Trophoblast cell (in vitro differentiated cells and primary cell): Measurements from ENCODE around the gene FTO.

Experiments used
- DNase-seq, 2 donors: peaks; one replicate each; pipeline ENCODE4 v3.0.0-alpha.2; 2016
- H2AFZ ChIP-seq: 2 replicates; pipeline ENCODE4 v1.6.1; 2013; ENCODE audit warnings: low read length, moderate library complexity, mild to moderate bottlenecking; ENCODE audit not compliant: insufficient read depth, poor library complexity
- H2AK5ac ChIP-seq: 2 replicates; pipeline ENCODE4 v1.6.1; 2013; ENCODE audit warnings: mild to moderate bottlenecking, low read length
- H2BK120ac ChIP-seq: 2 replicates; pipeline ENCODE4 v1.6.1; 2013; ENCODE audit warnings: low read length, mild to moderate bottlenecking, moderate library complexity; ENCODE audit not compliant: insufficient read depth, poor library complexity
- H2BK12ac ChIP-seq: 2 replicates; pipeline ENCODE4 v1.6.1; 2013; ENCODE audit warnings: mild to moderate bottlenecking, low read length, moderate library complexity
- H2BK5ac ChIP-seq: 2 replicates; pipeline ENCODE4 v1.6.1; 2013; ENCODE audit warnings: low read length, low read depth, moderate library complexity, mild to moderate bottlenecking; ENCODE audit not compliant: poor library complexity
- H3K14ac ChIP-seq: 2 replicates; pipeline ENCODE4 v1.6.1; 2013; ENCODE audit warnings: mild to moderate bottlenecking, low read length
- H3K18ac ChIP-seq: 2 replicates; pipeline ENCODE4 v1.6.1; 2013; ENCODE audit warnings: mild to moderate bottlenecking, low read length
- H3K23ac ChIP-seq: 2 replicates; pipeline ENCODE4 v1.6.1; 2013; ENCODE audit warnings: low read length
- H3K27ac ChIP-seq: 2 replicates; pipeline ENCODE4 v1.5.1; 2013; ENCODE audit warnings: low read depth, mild to moderate bottlenecking, inconsistent platforms, low read length, moderate library complexity
- H3K27me3 ChIP-seq: 2 replicates; pipeline ENCODE4 v1.6.1; 2013; ENCODE audit warnings: inconsistent platforms, mild to moderate bottlenecking, low read length, moderate library complexity; ENCODE audit not compliant: insufficient read depth
- H3K36me3 ChIP-seq, 2 experiments: 1 replicate in 1 of 2; 2 replicates in 1 of 2; pipeline ENCODE4 v1.6.1; 2013; ENCODE audit warnings: low read length in 2 of 2, mild to moderate bottlenecking in 2 of 2, moderate library complexity in 1 of 2; ENCODE audit not compliant: insufficient read depth in 2 of 2, control insufficient read depth in 1 of 2
- H3K4ac ChIP-seq: 2 replicates; pipeline ENCODE4 v1.6.1; 2013; ENCODE audit warnings: low read depth, mild to moderate bottlenecking, low read length, moderate library complexity
- H3K4me1 ChIP-seq, 2 experiments: 1 replicate in 1 of 2; 2 replicates in 1 of 2; pipeline ENCODE4 v1.6.1; 2013; ENCODE audit warnings: low read length in 2 of 2, mild to moderate bottlenecking in 2 of 2, moderate library complexity in 1 of 2; ENCODE audit not compliant: insufficient read depth in 2 of 2, control insufficient read depth in 1 of 2
- H3K4me2 ChIP-seq: 2 replicates; pipeline ENCODE4 v1.6.1; 2013; ENCODE audit warnings: inconsistent platforms, mild to moderate bottlenecking, low read length, moderate library complexity
- H3K4me3 ChIP-seq: 2 replicates; pipeline ENCODE4 v1.5.1; 2013; ENCODE audit warnings: mild to moderate bottlenecking, low read depth, low read length, inconsistent platforms
- H3K79me1 ChIP-seq: one replicate; pipeline ENCODE4 v1.6.1; 2013; ENCODE audit warnings: low read length
- H3K79me2 ChIP-seq: 2 replicates; pipeline ENCODE4 v1.6.1; 2013; ENCODE audit warnings: low read length, mild to moderate bottlenecking; ENCODE audit not compliant: control insufficient read depth, insufficient read depth, poor library complexity
- H3K9ac ChIP-seq: 2 replicates; pipeline ENCODE4 v1.6.1; 2013; ENCODE audit warnings: mild to moderate bottlenecking, low read length
- H3K9me3 ChIP-seq: 2 replicates; pipeline ENCODE4 v1.6.1; 2013; ENCODE audit warnings: low read depth, mild to moderate bottlenecking, control low read depth, inconsistent platforms, low read length; ENCODE audit not compliant: insufficient read depth
- H4K12ac ChIP-seq: 2 replicates; pipeline ENCODE4 v1.6.1; 2013; ENCODE audit warnings: low read depth, mild to moderate bottlenecking, low read length, moderate library complexity
- H4K8ac ChIP-seq: 2 replicates; pipeline ENCODE4 v1.6.1; 2013; ENCODE audit warnings: low read depth, mild to moderate bottlenecking, low read length, moderate library complexity
- H4K91ac ChIP-seq: one replicate; pipeline ENCODE4 v1.6.1; 2013; ENCODE audit warnings: low read depth, mild to moderate bottlenecking, low read length, moderate library complexity
- WGBS: extraction: QIAGEN DNeasy Blood & Tissue Kit; methylation state at CpG from one replicate; pipeline ENCODE4 v1.1.7; 2013; ENCODE audit warnings: missing lambda C conversion rate; ENCODE audit not compliant: insufficient read length, insufficient coverage; ENCODE audit errors: extremely low coverage; 5-methylcytosine and 5-hydroxymethylcytosine counted together

Gene FTO

DNA sequence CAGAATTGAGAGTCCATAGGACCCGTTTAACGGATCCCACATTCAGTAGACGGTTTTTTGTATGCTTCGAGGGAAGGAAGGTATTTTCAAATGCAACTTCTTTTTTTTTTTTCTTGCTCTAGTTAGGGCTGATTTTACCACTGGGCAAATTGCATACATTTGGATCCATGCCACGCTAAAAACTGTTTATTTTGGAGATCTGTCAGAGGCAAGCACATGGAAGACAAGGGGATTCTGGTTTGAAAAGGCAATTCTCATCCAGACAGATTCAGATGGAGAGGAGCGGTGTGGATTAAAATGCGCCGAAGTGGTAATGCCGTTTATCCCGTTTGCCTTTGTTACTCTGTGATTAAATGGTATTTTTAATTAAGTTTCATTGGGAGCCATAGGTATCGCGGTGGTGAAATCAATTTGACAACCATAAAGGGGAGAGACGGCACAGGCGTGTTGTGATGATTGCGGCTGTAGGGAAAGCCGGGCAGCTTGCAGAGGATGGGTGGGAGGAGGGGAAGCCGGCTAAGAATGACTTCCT, 412.2 kb downstream of the FTO start:
- no peak overlapping the region for H2AFZ ChIP-seq
- H3K79me2 ChIP-seq: no peaks in the 10 kb centered on the region
- peaks cover 0 to 2% of the 10 kb centered on the region in 2 experiments for H3K36me3 ChIP-seq

DNA sequence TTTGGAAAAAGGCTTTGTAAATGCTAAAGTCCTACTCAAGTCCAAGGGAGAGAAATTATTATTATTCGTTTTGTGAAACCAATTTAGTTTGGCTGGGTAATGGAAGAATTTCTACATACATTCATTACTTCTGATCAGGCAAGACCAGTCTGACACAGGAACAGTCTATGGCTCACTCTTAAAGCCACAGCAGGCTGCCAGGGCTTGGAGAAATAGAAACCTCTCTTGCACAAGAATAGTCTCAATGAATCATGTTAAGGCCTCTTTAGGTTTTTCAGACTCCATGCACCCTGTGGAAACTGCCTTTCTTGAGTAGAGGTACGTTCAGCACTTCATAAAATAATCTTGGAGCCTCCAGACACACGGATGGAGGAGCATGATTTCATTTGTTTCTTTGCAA, 414.9 kb downstream of the FTO start:
- H3K27ac ChIP-seq: no peak overlapping the region
- DNase-seq: no peak
- no peaks in the 10 kb centered on the region for H3K27me3 ChIP-seq
- no peaks in the 10 kb centered on the region for H3K9me3 ChIP-seq
- no peak overlapping the region for H2BK5ac ChIP-seq
- no peaks in the 10 kb centered on the region for H3K36me3 ChIP-seq
- H3K4me3 ChIP-seq: no peak overlapping the region
- no peak overlapping the region for H3K23ac ChIP-seq
- H3K4me1 ChIP-seq: no peaks in the 10 kb centered on the region
- WGBS: no CpG with 5 or more reads among the region's 3 CpGs
- H3K79me1 ChIP-seq: no peaks in the 10 kb centered on the region
- no peaks in the 10 kb centered on the region for H3K79me2 ChIP-seq
- no peak overlapping the region for H2BK12ac ChIP-seq
- no peak overlapping the region for H4K91ac ChIP-seq
- H3K18ac ChIP-seq: no peak overlapping the region
- no peak overlapping the region for H3K14ac ChIP-seq
- H3K4ac ChIP-seq: no peak overlapping the region
- H3K4me2 ChIP-seq: no peak overlapping the region
- H4K12ac ChIP-seq: no peak overlapping the region
- H2BK120ac ChIP-seq: no peak overlapping the region
- H2AFZ ChIP-seq: no peak overlapping the region
- no peak overlapping the region for H4K8ac ChIP-seq
- H3K9ac ChIP-seq: no peak overlapping the region
- no peak overlapping the region for H2AK5ac ChIP-seq

More for the DNA sequence above, 412.2 kb downstream of the FTO start:
- no peak overlapping the region for H2BK5ac ChIP-seq
- no peak overlapping the region for H3K18ac ChIP-seq
- DNase-seq: no peak
- WGBS: no CpG with 5 or more reads among the region's 17 CpGs
- H3K4me1 ChIP-seq: no peaks in the 10 kb centered on the region
- no peak overlapping the region for H2BK120ac ChIP-seq
- H3K27ac ChIP-seq: no peak overlapping the region
- H4K12ac ChIP-seq: no peak overlapping the region
- no peak overlapping the region for H3K4me2 ChIP-seq
- no peak overlapping the region for H3K4me3 ChIP-seq
- H3K79me1 ChIP-seq: no peaks in the 10 kb centered on the region
- H2BK12ac ChIP-seq: no peak overlapping the region
- no peaks in the 10 kb centered on the region for H3K9me3 ChIP-seq
- H3K23ac ChIP-seq: no peak overlapping the region
- H3K27me3 ChIP-seq: no peaks in the 10 kb centered on the region
- H4K91ac ChIP-seq: no peak overlapping the region
- H3K4ac ChIP-seq: no peak overlapping the region
- H3K14ac ChIP-seq: no peak overlapping the region
- no peak overlapping the region for H2AK5ac ChIP-seq
- no peak overlapping the region for H4K8ac ChIP-seq
- H3K9ac ChIP-seq: no peak overlapping the region

DNA sequence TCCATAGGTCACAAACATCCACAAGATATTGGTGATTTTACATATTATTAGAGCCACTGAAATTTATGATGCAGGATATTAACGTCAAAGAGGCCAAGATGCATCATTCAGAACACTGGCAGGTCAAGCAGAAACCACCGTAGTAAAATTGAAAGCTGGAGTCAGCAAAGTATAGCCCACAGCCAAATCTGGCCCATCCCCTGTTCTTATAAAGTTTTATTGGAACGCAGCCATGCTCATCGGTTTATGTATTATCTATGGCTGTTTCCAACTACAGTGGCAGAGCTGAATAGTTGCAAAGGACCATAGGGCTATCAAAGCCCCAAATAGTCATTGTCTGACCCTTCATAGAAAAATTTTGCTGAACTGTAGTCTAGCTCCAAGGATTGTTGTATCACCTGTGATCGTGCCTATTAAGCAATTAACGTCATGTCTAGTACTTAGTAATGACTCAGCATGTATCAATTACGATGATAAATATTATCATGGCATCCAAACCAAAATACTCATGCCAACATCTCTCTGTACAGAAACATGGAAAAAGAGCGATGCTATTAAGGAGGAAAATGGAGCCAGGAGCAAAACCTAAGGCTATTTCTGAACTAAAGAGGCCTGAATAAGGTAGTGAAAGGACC, 417.0 kb downstream of the FTO start:
- Histone ChIP-seq H4K12ac (no peak overlapping the region), H3K79me1 (no peaks in the 10 kb centered on the region), H3K4ac (no peak overlapping the region), H3K27ac (no peak overlapping the region), H4K8ac (no peak overlapping the region), H3K4me3 (no peak overlapping the region), H2BK120ac (no peak overlapping the region), H3K9me3 (no peaks in the 10 kb centered on the region), H3K4me2 (no peak overlapping the region), H3K9ac (no peak overlapping the region), H3K4me1 (no peaks in the 10 kb centered on the region), H3K14ac (no peak overlapping the region), H4K91ac (no peak overlapping the region), H3K27me3 (no peaks in the 10 kb centered on the region), H3K18ac (no peak overlapping the region), H2BK12ac (no peak overlapping the region), H2AK5ac (no peak overlapping the region), H3K23ac (no peak overlapping the region), H3K79me2 (no peaks in the 10 kb centered on the region), H3K36me3 (no peaks in the 10 kb centered on the region), H2BK5ac (no peak overlapping the region), H2AFZ (no peak overlapping the region)
- WGBS: no CpG with 5 or more reads among the region's 8 CpGs
- no peak for DNase-seq

DNA sequence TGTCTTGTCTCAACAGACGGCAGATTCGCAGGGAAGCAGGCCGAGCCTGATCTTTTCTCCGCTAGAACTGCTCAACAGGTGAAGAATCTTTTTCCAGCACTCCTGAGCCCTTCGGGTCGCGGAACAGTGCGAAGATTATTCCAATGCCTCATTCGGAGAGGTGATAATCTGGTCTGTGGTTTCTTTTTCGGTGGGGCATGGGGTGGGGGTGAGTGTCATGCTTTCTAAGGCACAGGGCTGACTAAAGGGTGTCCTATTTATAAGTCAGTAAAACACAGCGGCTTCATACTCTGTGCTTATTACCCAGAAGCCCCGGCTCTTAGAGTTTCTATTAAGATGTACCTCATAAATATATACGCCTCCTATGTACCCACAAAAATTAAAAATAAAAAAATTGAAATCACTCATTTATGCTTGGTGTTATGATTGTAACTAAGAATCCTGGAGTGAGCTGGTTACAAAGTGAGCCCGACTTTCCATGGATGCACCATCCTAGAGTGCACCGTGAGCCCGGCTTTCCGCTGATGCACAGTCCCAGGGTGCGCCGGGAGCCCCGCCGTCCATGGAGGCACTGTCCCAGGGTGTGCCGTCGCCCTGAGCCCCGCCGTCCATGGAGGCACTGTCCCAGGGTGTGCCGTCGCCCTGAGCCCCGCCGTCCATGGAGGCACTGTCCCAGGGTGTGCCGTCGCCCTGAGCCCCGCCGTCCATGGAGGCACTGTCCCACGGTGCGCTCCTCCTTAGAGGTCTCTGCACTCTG, 417.8 kb downstream of the FTO start:
- Histone ChIP-seq H3K14ac (no peak overlapping the region), H2BK12ac (no peak overlapping the region), H3K79me2 (no peaks in the 10 kb centered on the region), H3K27ac (no peak overlapping the region), H3K36me3 (no peaks in the 10 kb centered on the region), H2BK5ac (no peak overlapping the region), H4K91ac (no peak overlapping the region), H4K8ac (no peak overlapping the region), H3K23ac (no peak overlapping the region), H2AK5ac (no peak overlapping the region), H3K27me3 (no peaks in the 10 kb centered on the region), H3K4me3 (no peak overlapping the region), H2BK120ac (no peak overlapping the region), H3K4me2 (no peak overlapping the region), H3K9ac (no peak overlapping the region), H3K18ac (no peak overlapping the region), H3K79me1 (no peaks in the 10 kb centered on the region), H3K9me3 (no peaks in the 10 kb centered on the region), H2AFZ (no peak overlapping the region), H4K12ac (no peak overlapping the region), H3K4me1 (no peaks in the 10 kb centered on the region), H3K4ac (no peak overlapping the region)
- WGBS: no CpG with 5 or more reads among the region's 35 CpGs
- DNase-seq: no peak
